Hematopoietic multipotent progenitor cell treated with erythropoietin and hydrocortisone succinate and interleukin-3 and kit ligand, for 8 days (in vitro differentiated cells): Measurements from ENCODE around the gene NOL4L.
"Not testable (repeated sequence)": the region's sequence is repeated elsewhere in the genome, so short reads cannot be mapped to it uniquely, and the experiment has no call there.

Experiments
- DNase-seq: peaks from one replicate; pipeline ENCODE4 v3.0.0-alpha.2; 2015

NOL4L gene

DNA sequence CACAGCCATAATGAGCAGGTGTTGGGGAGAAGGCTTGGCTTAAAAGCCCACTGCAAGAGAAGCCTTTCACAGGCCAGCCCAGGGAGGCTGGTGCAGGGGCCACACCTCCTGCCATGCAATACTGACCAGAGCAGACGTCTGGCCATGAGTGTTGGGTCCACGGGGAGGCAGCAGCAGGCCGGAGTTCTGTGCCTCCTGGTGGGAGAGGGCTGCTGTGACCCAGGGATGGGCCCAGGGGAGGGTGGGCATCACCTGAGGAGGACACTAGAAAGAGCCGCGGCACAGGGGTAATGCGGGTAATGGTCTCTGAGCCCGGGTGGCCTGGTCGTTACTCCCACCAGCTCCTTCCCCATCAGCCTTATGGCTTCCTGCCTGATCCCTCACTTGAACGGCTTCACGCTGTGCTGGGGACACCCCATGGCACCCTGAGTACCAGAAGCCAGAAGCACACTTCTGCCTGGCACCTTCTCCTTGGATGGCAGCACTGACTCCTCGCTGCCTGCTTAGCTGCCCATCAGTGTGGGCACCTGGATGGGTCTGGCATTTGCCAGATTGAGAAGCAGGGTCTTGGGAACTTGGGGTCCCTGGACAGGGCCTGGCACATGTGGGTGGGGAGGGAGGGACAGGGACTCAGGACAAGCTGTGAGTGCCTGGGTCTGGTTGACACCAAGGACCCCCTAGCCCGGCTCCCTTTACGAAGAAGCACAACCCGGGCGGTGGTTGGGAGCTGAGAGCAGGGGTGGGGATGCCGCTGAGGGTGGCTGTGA is 118.2 kb downstream of the NOL4L start:
- no peak for DNase-seq

DNA sequence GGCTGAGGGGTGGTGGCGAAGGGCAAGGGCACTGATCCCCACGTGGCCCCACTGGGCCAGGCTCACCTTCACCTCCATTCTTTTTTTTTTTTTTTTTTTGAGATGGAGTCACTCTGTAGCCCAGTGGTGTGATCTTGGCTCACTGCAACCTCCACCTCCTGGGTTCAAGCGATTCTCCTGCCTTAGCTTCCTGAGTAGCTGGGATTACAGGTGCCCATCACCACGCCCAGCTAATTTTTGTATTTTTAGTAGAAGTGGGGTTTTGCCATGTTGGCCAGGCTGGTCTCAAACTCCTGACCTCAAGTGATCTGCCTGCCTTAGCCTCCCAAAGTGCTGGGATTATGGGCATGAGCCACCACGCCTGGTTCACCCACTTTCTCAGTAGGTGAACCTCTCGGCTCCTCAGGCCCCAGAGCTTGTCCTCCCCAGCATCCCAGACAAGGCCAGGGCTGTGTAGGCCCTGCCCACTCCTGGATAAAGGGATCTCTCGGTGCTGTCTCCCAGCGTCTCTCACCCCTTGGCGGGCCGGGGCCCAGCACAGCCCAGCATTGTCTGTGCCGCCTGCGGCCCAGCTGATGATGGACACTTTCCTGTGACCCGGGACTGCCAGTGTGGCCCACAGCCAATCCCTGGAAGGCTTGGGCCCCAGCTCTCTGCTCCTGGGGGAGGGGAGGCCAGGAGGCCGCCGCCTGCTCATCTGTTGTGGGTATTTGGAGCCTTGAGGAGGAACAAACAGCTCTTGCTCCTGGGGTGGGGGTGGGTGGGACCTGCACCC is 119.0 kb downstream of the NOL4L start:
- not testable (repeated sequence) for DNase-seq

- DNase-seq, result no peak
Observed at GRCh38 chr20:32465092-32465900, 119.8 kb downstream of the NOL4L start.

GRCh38 chr20:32464401-32465091 is 120.6 kb downstream of the NOL4L start:
- no peak for DNase-seq

GRCh38 chr20:32463642-32464400 is 121.3 kb downstream of the NOL4L start:
- DNase-seq, result no peak

DNA sequence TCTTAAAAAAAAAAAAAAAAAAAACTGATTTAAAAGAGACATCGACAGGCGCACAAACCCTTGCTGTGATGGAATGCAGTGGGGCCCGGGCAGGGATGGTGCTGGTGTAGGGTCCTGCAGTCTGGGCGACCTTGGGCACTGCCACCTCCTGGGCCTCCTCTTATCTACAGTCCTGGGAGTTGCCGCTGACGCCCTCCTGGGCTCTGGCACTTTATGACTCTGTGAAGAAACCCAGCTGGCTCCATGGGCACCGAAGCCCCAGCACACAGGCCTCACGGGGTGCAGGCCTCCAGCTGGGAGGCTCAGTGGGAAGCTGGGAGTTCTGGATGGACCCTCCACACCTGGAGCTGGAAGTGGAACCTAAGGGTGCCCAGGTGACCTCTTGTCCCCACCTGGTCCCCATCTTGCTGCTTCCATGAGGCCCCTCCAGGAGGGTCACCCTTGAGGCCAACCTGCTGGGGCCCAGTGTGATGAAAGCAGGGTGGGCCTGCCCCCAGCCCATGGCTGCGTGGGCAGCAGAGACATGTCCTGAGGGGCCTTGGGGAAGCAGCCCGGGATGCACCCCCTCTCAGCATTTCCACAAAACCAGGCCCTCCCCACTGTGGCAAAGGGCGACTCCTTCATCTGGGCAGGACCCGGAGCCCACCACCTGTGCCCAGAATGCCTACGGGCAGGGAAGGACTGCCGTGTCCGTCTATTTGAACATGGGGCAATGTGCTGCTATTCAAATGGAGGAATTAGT is 122.1 kb downstream of the NOL4L start:
- no peak for DNase-seq

- DNase-seq, result no peak
Observed at GRCh38 chr20:32461836-32462600, 123.1 kb downstream of the NOL4L start.

- DNase-seq, result no peak
Observed at GRCh38 chr20:32460683-32461320, 124.3 kb downstream of the NOL4L start.

DNA sequence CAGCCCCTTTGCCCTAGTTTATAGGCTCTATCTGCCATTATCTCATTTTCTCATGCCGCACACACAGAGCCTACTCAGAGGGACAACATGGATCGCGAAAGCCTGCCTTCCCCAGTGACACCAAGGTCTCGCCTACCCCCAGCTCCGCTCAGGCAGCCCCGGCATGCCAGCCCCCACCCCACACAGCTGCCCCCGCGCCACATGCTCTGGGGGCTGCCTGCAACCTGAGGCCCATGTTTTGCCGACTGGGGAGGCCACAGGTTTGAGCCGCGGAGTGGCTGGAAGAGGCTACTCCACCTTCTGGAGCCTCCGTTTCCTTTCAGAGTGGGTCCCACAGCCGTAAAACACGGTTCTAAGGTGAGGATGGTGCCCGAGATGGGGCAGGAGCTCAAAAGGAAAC is 124.9 kb downstream of the NOL4L start:
- DNase-seq, result no peak

DNA sequence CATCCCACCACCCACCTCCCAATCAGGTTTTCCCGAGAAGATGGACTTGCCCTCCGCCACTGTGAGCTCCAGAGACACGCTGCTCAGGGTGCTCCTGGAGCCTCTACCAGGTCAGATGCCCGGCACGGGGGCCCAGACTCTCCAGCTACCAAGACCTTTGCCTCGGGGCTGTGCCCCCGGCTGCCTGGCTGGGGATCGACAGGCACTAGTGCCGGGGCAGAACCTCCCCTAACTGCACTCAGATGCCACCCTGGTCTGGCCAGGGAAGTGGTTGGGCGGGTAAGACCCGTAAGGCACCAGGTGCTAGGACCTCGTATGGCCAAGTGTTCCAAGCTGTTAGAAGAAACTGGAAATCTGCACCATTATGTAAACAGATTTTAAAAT is 126.3 kb downstream of the NOL4L start:
- DNase-seq, result no peak

- no peak for DNase-seq
Observed at GRCh38 chr20:32458061-32458836, 126.9 kb downstream of the NOL4L start.

GRCh38 chr20:32457479-32457986 is 127.6 kb downstream of the NOL4L start:
- DNase-seq, result no peak

DNA sequence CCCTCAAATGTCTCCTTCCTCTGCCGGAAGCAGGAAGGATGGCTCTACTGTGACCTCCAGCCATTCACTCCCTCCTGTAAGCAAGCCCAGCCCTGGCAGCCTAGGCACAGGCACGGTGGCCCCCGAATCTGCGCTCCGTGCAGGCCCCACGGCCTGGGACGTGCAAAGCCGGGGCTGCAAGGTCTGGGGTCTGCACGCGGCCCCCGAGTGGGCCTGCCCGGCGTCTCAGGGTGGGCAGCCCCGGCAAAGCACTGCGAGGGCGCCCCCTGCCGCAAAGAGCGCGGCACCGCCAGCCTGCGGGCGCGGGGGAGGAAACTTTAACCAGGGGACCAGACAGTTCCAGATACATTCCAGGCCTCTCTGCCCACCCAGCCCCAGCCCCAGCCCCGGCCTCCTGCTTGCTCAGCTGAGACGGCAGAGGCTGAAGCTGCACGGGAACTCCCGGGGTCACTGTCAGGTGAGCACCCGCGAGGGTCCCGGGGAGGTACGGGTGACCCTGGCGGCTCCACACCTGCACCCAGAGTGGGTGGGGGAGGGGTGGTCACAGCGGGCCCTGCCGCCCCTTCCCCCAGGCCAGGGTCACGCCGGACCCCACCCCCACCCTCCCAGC is 128.2 kb downstream of the NOL4L start:
- no peak for DNase-seq

- DNase-seq, result no peak
Observed at GRCh38 chr20:32455901-32456701, 129.0 kb downstream of the NOL4L start.

- DNase-seq, result no peak
Observed at GRCh38 chr20:32455171-32455900, 129.8 kb downstream of the NOL4L start.

DNA sequence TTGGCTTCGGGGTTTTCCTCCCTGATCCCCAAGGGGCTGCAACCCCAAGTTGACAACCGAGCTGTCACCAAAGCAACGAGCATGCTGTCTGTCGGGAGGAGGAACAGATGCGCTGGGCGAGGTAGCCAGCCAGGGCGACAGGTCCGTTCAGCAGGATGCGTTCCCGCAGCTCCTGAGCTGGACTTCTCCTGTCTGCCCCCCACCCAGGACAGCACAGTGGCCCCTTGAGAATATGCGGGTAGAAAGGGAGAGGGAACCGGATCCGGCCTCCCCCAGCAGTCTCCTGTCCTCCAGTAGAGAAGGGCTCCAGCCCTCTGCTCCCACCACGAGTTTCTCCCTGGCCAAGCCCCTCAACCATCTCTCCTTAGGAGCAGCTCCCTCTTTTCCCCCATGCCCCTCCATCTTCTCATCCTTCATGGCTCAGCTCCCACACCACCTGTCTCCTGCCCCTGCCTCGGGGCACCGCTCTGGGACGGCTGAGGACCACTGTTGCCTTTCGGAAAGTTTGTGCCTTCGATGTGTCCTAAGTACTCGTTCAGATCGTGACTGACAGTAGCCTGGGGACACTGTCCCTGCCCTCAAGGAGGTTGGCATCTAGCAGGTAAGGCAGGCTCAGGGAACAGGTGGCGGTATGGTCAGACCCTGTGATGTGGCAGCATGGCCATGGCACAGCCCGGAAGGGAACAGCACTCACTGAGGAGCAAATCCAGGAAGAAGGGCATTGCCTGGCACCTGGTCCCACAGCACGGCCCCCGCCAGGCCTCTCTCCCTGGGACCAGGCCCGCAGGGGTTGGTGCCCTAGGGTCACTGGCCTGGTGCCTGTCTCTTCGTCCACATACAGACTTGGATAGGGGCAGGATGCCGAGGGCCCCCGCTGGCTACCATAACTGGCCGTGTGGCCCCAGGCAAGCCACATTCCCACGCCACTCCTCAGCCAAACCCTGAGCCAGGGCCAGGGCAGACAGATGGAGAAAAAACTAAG is 130.7 kb downstream of the NOL4L start:
- no peak for DNase-seq
